Gastrocnemius medialis (tissue), 4 donors: Measurements from ENCODE around the gene GPRC5D.

Experiments used
- POLR2A ChIP-seq, 2 donors: fragments of 450-650 bp; IDR thresholded peaks; one replicate each; pipeline ENCODE4 v1.6.1; 2017; ENCODE audit warnings: antibody characterized with exemption in 2 of 2, mild to moderate bottlenecking in 2 of 2, moderate library complexity in 2 of 2
- TF ChIP-seq, protein P1 (sequence below), 5 experiments: fragments of 450-650 bp in 3 of 5; fragments of 200-600 bp in 2 of 5; sonication (generic) in 2 of 5; IDR thresholded peaks in 4 of 5; conservative IDR thresholded peaks in 1 of 5; 1 replicate in 4 of 5; 2 replicates in 1 of 5; pipeline ENCODE4 v1.5.1; 2016 to 2019; ENCODE audit warnings: antibody characterized with exemption in 5 of 5, mild to moderate bottlenecking in 3 of 5, moderate library complexity in 3 of 5

DNA sequence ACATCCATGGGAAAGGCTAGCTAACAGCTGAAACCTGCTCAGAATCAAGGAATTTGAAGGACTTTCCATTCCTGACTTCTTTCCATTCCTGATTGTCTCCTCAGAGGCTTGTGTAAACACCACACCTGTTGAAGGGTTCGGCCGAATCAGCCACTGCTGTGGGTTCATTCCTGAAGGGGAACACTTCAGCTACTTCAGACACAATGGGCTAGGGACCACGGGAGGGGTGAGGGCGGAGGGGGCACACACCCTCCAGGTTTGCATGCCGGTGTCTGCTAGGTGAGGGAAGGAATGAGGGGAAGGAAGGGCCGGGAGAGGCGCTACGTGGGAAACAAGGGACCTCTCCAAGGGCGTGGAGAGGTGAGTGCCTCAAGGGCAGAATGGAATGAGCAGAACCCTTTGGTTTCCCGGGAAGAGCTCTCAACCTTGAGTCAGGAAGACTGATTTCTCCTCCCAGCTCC is 59.3 kb downstream of the GPRC5D start:
- no peak for TF ChIP-seq POLR2A (IDR thresholded peaks at IDR 0.05)
- TF ChIP-seq, protein P1, sequence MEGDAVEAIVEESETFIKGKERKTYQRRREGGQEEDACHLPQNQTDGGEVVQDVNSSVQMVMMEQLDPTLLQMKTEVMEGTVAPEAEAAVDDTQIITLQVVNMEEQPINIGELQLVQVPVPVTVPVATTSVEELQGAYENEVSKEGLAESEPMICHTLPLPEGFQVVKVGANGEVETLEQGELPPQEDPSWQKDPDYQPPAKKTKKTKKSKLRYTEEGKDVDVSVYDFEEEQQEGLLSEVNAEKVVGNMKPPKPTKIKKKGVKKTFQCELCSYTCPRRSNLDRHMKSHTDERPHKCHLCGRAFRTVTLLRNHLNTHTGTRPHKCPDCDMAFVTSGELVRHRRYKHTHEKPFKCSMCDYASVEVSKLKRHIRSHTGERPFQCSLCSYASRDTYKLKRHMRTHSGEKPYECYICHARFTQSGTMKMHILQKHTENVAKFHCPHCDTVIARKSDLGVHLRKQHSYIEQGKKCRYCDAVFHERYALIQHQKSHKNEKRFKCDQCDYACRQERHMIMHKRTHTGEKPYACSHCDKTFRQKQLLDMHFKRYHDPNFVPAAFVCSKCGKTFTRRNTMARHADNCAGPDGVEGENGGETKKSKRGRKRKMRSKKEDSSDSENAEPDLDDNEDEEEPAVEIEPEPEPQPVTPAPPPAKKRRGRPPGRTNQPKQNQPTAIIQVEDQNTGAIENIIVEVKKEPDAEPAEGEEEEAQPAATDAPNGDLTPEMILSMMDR (IDR thresholded peaks at IDR 0.05 in 4 of 5, conservative IDR thresholded peaks at IDR 0.05 in 1 of 5): no peak
